Vagina (tissue), 2 donors: ENCODE measurements around the gene MAMLD1.

Experiments used
- CTCF ChIP-seq, 3 experiments: fragments of 450-650 bp in 2 of 3; fragments of 200-600 bp in 1 of 3; sonication (generic) in 1 of 3; IDR thresholded peaks; one replicate each; pipeline ENCODE4 v1.5.1; 2017 to 2019; ENCODE audit warnings: antibody characterized with exemption in 3 of 3, mild to moderate bottlenecking in 2 of 3, moderate library complexity in 2 of 3
- POLR2AphosphoS5 ChIP-seq, 2 donors: sonication (generic); formaldehyde crosslinking; IDR thresholded peaks; one replicate each; pipeline ENCODE4 v1.9.0; 2017; ENCODE audit warnings: antibody characterized with exemption in 2 of 2, mild to moderate bottlenecking in 2 of 2, low read depth in 1 of 2; ENCODE audit not compliant: insufficient read depth in 1 of 2

- no peak for TF ChIP-seq CTCF (IDR thresholded peaks at IDR 0.05)
- TF ChIP-seq POLR2AphosphoS5 (IDR thresholded peaks at IDR 0.05; ENCODE audit: insufficient read depth in 1 of 2, low read depth in 1 of 2): no peak
Observed at GRCh38 chrX:150546711-150547153, 183.6 kb downstream of the MAMLD1 start.
